Head of caudate nucleus (tissue), 42 donors: ENCODE results near the gene NOX4.
"Not testable (repeated sequence)": the region's sequence is repeated elsewhere in the genome, so short reads cannot be mapped to it uniquely, and the experiment has no call there.

Experiments
- DNase-seq, 42 donors: peaks; one replicate each; pipeline versions ENCODE4 v3.0.0 to v3.0.0-alpha.2; 2020 to 2021; ENCODE audit warnings: mixed read lengths in 7 of 42
- intact Hi-C: fragments of 100-400 bp; cut with DNase I; formaldehyde crosslinking; loops from one replicate; pipeline ENCODE4 v1.15.0; 2022

Gene NOX4

DNA sequence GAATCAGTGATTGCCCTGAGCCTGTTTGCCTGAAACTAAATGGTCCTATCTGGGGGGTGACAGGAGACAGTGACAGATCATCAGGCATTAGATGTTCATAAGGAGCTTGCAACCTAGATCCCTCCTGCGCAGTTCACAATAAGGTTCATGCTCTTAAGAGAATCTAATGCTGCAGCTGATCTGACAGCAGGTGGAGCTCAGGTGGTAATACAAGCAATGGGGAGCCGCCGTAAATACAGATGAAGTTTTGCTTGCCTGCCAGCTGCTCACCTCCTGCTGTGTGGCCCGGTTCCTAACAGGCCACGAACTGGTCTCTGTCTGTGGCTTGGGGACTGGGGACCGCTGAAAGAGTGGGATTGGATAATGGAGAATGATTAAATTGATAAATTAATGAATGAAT, 14.0 kb downstream of the NOX4 start:
- no peak for DNase-seq
- intact Hi-C loops, result no loop called here

GRCh38 chr11:89463266-89463780, 27.9 kb downstream of the NOX4 start:
- DNase-seq, result no peak
- intact Hi-C loops, result no loop called here

DNA sequence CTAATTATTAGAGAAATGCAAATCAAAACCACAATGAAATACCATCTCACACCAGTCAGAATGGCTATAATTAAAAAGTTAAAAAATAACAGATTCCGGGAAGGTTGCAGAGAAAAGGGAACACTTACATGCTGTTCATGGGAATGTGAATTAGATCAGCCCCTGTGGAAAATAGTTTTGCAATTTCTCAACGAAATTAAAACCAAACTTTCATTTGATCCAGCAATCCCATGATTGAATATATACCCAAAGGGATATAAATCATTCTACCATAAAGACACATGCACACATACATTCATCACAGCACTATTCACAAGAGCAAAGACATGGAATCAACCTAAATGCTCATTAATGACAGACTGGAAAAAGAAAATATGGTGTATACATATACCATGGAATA, 32.5 kb downstream of the NOX4 start:
- intact Hi-C loops, result no loop called here

DNA sequence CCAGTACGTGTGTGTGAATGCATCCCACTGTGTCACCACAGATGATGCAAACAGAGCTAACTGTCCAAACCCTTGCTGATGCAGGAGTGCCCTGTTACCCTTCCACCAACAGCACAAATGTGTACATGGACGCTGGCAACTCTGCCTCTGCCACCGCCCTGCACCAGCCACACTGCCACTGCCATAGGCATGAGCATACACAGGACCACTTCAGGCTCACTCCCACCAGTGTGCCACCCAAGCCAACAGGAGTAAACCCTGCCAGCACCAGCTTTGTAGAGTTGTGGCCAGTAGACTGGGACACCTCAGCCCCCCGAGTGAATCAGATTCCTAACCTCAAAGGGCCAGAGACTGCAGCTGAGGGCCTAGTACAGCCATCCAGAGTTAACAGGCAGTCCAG, 34.0 kb downstream of the NOX4 start:
- DNase-seq, result no peak

More for the DNA sequence above, 32.5 kb downstream of the NOX4 start:
- no peak for DNase-seq

DNA sequence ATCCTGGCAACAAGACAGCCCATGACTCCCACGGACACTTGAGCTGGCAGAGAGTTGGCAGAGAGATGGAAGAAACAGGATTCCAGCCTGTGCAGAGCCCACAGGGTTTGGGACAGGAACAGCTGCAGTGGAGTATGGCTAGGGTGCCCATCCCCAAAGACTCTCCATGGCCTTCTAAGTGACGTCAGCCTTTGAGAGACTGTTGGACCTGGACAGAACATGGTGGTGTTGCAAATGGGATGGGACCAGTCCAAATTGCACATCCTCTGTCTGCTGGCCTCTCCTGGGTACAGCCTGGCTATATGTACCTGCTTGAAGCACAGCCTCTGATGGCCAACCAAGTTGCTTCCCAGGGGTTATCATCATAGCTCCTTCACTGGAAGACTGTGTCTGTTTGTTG, 34.5 kb downstream of the NOX4 start:
- intact Hi-C loops, result no loop called here

More for the DNA sequence above, 34.0 kb downstream of the NOX4 start:
- intact Hi-C loops, result no loop called here

DNA sequence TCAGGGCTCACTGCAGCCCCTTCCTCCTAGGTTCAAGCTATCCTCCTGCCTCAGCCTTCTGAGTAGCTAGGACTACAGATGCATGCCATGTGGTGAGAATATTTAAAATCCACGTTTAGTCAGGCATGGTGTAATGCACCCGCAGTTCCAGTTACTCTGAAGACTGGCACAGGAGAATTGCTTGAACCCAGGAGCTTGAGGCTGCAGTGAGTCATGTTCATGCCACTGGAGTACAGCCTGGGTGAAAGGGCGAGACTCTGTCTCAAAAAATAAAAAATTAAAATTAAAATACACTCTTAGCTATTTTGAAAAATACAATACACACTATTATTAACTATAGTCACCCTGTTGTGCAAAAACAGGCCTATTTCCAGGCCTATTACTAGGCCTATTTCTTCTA, 38.4 kb downstream of the NOX4 start:
- DNase-seq, result no peak
- intact Hi-C loops, result no loop called here

More for the DNA sequence above, 34.5 kb downstream of the NOX4 start:
- no peak for DNase-seq

GRCh38 chr11:89447845-89448244, 43.3 kb downstream of the NOX4 start:
- intact Hi-C loops, result no loop called here
- DNase-seq, result no peak

- no peak for DNase-seq
- intact Hi-C loops, result no loop called here
These were observed 47.5 kb downstream of the NOX4 start for GRCh38 chr11:89443361-89444322.

DNA sequence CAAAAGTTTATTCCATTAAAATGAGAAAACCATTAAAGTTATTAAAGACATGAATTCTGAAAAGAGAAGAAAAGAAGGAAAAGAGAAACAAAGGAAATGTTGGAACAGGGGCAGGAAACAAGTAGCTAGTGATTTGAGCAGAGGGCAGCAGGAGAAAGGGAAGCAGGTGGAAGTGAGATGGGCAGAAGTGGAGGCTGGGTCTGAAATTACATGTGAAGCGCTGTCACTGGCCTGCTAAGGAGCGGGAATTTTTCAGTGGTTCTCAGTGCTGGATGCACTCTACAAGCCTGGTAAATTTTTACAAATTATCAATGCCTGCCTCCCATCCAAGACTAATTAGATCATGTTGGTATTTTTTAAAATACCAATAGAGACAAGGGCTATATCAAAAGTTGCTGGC, 48.4 kb downstream of the NOX4 start:
- intact Hi-C loops, result no loop called here
- DNase-seq, result no peak

- no peak for DNase-seq
- intact Hi-C loops, result no loop called here
These were observed 49.6 kb downstream of the NOX4 start for GRCh38 chr11:89441606-89442005.

DNA sequence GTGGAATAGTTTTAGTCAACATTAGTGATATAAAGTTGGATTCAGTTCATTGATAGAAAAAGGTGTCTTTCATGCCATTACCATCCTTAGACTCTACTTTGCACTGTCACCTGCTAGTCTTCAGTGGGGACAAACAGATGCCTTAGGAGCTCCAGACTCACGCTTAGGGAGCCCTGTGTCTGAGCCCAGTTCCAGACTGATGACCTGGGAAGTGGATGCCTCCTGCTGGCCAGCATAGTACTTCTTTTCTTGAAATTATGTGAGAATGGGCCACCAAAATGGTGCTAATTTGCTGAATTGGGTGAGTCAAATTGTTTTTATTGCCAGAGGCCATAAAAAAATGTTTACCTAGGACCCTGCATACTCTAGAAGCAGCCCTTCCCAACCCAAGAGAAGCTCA, 53.9 kb downstream of the NOX4 start:
- DNase-seq, result no peak
- intact Hi-C loops, result no loop called here

GRCh38 chr11:89436071-89436470, 55.1 kb downstream of the NOX4 start:
- intact Hi-C loops, result no loop called here
- no peak for DNase-seq

DNA sequence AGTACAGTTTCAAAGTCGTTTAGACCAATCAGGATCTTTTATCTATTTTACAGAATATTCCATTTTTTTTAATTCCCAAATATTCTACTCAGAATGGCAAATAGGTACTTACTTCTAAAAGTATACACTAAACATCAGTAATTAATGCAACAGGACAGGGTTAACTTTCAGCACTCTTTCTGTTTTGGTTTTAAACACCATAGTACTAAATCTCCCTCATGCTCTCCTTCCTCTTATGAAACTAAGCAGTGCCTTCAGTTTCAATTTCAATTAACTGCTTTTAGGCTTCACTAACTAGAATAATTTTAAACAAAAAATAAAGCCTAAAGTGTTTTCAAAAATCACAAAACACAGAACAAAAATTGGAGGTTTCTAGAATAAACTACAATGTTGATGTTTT, 57.9 kb downstream of the NOX4 start:
- intact Hi-C loops, result no loop called here
- DNase-seq, result no peak

- DNase-seq, intact Hi-C loops: not testable (repeated sequence)
These were observed 59.0 kb downstream of the NOX4 start for GRCh38 chr11:89432182-89432581.

DNA sequence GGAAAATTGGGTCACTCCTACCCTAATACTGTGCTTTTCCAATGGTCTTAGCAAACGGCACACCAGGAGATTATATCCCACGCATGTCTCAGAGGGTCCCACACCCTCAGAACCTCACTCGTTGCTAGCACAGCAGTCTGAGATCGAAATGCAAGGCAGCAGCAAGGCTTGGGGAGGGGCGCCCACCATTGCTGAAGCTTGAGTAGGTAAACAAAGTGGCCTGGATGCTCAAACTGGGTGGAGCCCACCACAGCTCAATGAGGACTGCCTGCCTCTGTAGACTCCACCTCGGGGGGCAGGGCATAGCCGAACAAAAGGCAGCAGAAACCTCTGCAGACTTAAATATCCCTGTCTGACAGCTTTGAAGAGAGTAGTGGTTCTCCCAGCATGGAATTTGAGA, 64.7 kb downstream of the NOX4 start:
- intact Hi-C loops, DNase-seq: not testable (repeated sequence)

- no peak for DNase-seq
- intact Hi-C loops, result no loop called here
These were observed 69.5 kb downstream of the NOX4 start for GRCh38 chr11:89421718-89422117.

- DNase-seq, result no peak
- intact Hi-C loops, result no loop called here
These were observed 70.2 kb downstream of the NOX4 start for GRCh38 chr11:89420981-89421380.

DNA sequence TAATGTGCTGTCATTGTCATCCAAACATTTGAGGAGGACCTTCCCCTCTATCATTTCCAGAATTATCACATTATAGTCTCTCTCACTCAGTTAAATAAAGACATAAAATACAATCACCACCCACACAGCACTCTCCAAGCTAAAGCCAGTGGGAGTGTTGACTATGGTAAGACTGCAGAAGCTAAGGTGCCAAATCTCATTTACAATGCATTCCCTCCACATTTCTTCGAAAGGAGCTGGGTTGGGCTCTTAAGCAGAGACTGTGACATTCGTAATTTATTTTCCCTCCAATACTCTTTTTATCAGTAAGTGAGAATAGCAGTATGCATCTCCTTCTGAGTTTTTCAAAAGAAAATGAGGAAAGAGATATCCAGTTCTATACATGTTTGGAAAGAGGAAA, 74.2 kb downstream of the NOX4 start:
- DNase-seq, result peak in 12 of 42 donors; percentile 2 to 55 (median 10)
- intact Hi-C loops, result no loop called here

DNA sequence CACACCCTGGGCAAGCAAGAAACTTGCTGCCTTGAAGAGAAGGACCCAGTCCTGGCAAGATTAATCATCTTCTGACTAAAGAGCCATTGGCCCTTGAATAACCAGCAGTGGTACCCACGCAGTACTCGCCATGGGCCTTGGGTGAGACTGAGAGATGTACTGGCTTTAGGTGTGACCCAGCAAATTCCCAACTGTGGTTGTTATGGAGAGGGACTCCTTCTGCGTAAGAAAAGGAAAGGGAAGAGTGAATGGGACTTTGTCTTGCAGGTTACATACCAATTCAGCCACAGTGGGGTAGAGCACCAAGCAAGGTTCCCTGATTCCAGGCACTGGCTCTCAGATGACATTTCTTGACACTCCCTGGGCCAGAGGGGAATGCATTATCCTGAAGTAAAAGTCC, 80.1 kb downstream of the NOX4 start:
- intact Hi-C loops, DNase-seq: not testable (repeated sequence)

DNA sequence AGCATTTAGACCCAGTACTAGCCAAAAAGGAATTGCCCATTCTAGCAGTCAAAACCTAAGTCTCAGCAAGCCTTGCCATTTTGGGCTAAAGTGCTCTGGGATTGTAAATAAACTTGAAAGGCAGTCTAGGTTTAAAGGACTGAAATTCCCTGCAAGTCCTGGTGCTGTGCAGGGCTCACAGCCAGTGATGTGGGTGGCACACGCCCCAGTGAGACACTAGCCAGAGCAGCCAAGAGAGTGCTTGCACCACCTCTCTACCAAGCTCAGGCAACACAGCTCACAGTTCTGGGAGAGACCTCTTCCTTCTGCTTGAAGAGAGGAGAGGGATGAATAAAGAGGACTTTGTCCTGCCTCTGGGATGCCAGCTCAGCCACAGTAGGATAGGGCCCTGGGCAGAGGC, 80.5 kb downstream of the NOX4 start:
- intact Hi-C loops, DNase-seq: not testable (repeated sequence)

GRCh38 chr11:89408441-89408840, 82.7 kb downstream of the NOX4 start:
- intact Hi-C loops, DNase-seq: not testable (repeated sequence)
